HEK293 (cell line): ENCODE results near the gene ZCCHC3.

Experiments
- CTCF ChIA-PET: fragments of 350-600 bp; formaldehyde crosslinking; extraction: SDS; loops from one replicate; lab custom pipeline; 2021; ENCODE audit warnings: antibody characterized with exemption; lab: Yijun Ruan, JAX
- POLR2A ChIA-PET: fragments of 300-600 bp; formaldehyde crosslinking; extraction: SDS; loops from one replicate; lab custom pipeline; 2020; ENCODE audit warnings: antibody characterized with exemption, inconsistent platforms; lab: Yijun Ruan, JAX
- H3K27ac ChIP-seq: fragments of 200-500 bp; sonication (Bioruptor generic); 2 replicates; pipeline ENCODE4 v1.5.1; 2014; ENCODE audit warnings: low read depth, low read length, control low read depth, inconsistent platforms; ENCODE audit errors: extremely low read depth
- H3K36me3 ChIP-seq, 2 experiments: fragments of 200-500 bp in 1 of 2; sonication (Bioruptor generic) in 1 of 2; 1 replicate in 1 of 2; 2 replicates in 1 of 2; pipeline ENCODE4 v1.5.1; 2014 to 2017; ENCODE audit warnings: inconsistent platforms in 2 of 2, low read length in 2 of 2; ENCODE audit not compliant: control insufficient read depth in 2 of 2, insufficient read depth in 1 of 2
- H3K4me1 ChIP-seq: fragments of 200-500 bp; sonication (Bioruptor generic); 2 replicates; pipeline ENCODE4 v1.5.1; 2014; ENCODE audit warnings: mild to moderate bottlenecking, low read length, inconsistent platforms; ENCODE audit not compliant: control insufficient read depth, insufficient read depth
- H3K4me3 ChIP-seq: 2 replicates; pipeline ENCODE4 v1.5.1; 2011; ENCODE audit warnings: low read depth, mild to moderate bottlenecking, control low read depth, low read length, moderate library complexity
- H3K9me3 ChIP-seq: fragments of 200-500 bp; sonication (Bioruptor generic); 2 replicates; pipeline ENCODE4 v1.5.1; 2014; ENCODE audit warnings: low read depth, low read length, inconsistent platforms; ENCODE audit not compliant: control insufficient read depth, insufficient read depth
- HOXD13 ChIP-seq: sonication (generic); formaldehyde crosslinking; IDR thresholded peaks from 2 replicates; pipeline ENCODE4 v1.8.0; 2022; ENCODE audit warnings: missing genetic modification reagents, borderline replicate concordance
- KLF7 ChIP-seq: fragments of 450-650 bp; formaldehyde crosslinking; IDR thresholded peaks from 2 replicates; pipeline ENCODE4 v1.5.1; 2016; ENCODE audit warnings: missing biosample characterization, missing genetic modification characterization, borderline replicate concordance
- TRIM28 ChIP-seq: IDR thresholded peaks from 2 replicates; pipeline ENCODE4 v1.6.1; 2011; ENCODE audit warnings: low read length, control low read depth, borderline replicate concordance
- WT1 ChIP-seq: fragments of 450-650 bp; formaldehyde crosslinking; IDR thresholded peaks from 2 replicates; pipeline ENCODE4 v1.5.1; 2016; ENCODE audit warnings: missing biosample characterization, missing genetic modification characterization
- ZBTB10 ChIP-seq: fragments of 450-650 bp; formaldehyde crosslinking; IDR thresholded peaks from 2 replicates; pipeline ENCODE4 v1.5.1; 2016; ENCODE audit warnings: missing biosample characterization, missing genetic modification characterization
- ZBTB21 ChIP-seq: fragments of 450-650 bp; formaldehyde crosslinking; IDR thresholded peaks from 2 replicates; pipeline ENCODE4 v1.5.1; 2017; ENCODE audit warnings: missing biosample characterization, missing genetic modification characterization
- ZNF140 ChIP-seq: fragments of 450-650 bp; formaldehyde crosslinking; IDR thresholded peaks from 2 replicates; pipeline ENCODE4 v1.5.1; 2016; ENCODE audit warnings: missing biosample characterization, missing genetic modification characterization
- ZNF148 ChIP-seq: fragments of 450-650 bp; formaldehyde crosslinking; IDR thresholded peaks from 2 replicates; pipeline ENCODE4 v1.5.0; 2017; ENCODE audit warnings: missing biosample characterization, missing genetic modification characterization, borderline replicate concordance
- ZNF214 ChIP-seq: fragments of 450-650 bp; formaldehyde crosslinking; IDR thresholded peaks from 2 replicates; pipeline ENCODE4 v1.5.1; 2017; ENCODE audit warnings: missing biosample characterization, mild to moderate bottlenecking, missing genetic modification characterization, borderline replicate concordance
- ZNF335 ChIP-seq: fragments of 450-650 bp; formaldehyde crosslinking; conservative IDR thresholded peaks from 2 replicates; pipeline ENCODE4 v1.5.1; 2016; ENCODE audit warnings: missing biosample characterization, missing genetic modification characterization
- ZNF513 ChIP-seq: fragments of 450-650 bp; IDR thresholded peaks from 2 replicates; pipeline ENCODE4 v1.5.1; 2018; ENCODE audit warnings: missing biosample characterization, missing genetic modification characterization
- ZNF544 ChIP-seq: fragments of 450-650 bp; formaldehyde crosslinking; IDR thresholded peaks from 2 replicates; pipeline ENCODE4 v1.5.0; 2017; ENCODE audit warnings: missing biosample characterization, missing genetic modification characterization
- ZNF600 ChIP-seq: fragments of 450-650 bp; formaldehyde crosslinking; IDR thresholded peaks from 2 replicates; pipeline ENCODE4 v1.5.1; 2016; ENCODE audit warnings: missing biosample characterization, missing genetic modification characterization
- ZNF626 ChIP-seq: fragments of 450-650 bp; sonication (Bioruptor Pico); formaldehyde crosslinking; IDR thresholded peaks from 2 replicates; pipeline ENCODE4 v1.5.1; 2018; ENCODE audit warnings: missing biosample characterization, missing genetic modification characterization, inconsistent platforms
- ZNF654 ChIP-seq: fragments of 450-650 bp; formaldehyde crosslinking; IDR thresholded peaks from 2 replicates; pipeline ENCODE4 v1.5.1; 2016; ENCODE audit warnings: low read depth, missing biosample characterization, missing genetic modification characterization
- ZNF777 ChIP-seq: fragments of 450-650 bp; formaldehyde crosslinking; IDR thresholded peaks from 2 replicates; pipeline ENCODE4 v1.5.1; 2017; ENCODE audit warnings: missing biosample characterization, missing genetic modification characterization, borderline replicate concordance
- TF ChIP-seq, protein P1 (sequence below): sonication (generic); formaldehyde crosslinking; IDR thresholded peaks from 2 replicates; pipeline ENCODE4 v1.8.1; 2022; ENCODE audit warnings: mild to moderate bottlenecking, moderate library complexity, missing genetic modification reagents

ZCCHC3 gene

GRCh38 chr20:347317-347639 is 49.9 kb downstream of the ZCCHC3 start:
- Histone ChIP-seq H3K27ac (peak overlapping the region; percentile 90), H3K4me1 (peaks cover 10% of the 10 kb centered on the region), H3K36me3 (peaks cover 12 to 20% of the 10 kb centered on the region in 2 experiments; a peak in 2 of 3 replicates), H3K4me3 (peak overlapping the region; percentile 50), H3K9me3 (no peaks in the 10 kb centered on the region)
- ChIA-PET POLR2A (interaction anchor here (0.5 to 2.9 kb wide), 26 partner anchors 9 to 392 kb away, joined by 3 to 23 read pairs (median 4); partner anchors contain the start of genes CSNK2A1, RBCK1, SOX12 and TRIB3), CTCF (interaction anchor here (0.6 to 2.9 kb wide), 3 partner anchors 17 to 315 kb away, joined by 3 to 26 read pairs (median 3); partner anchors contain the start of gene SOX12)
- TF ChIP-seq ZNF777 (tag by site-specific recombination) = 0 out of 2 replicates have a peak, but pooled peaks have one; percentile 25
- TF ChIP-seq ZBTB21 = no peak
- TF ChIP-seq ZNF544 (tag by site-specific recombination) = no peak
- TF ChIP-seq WT1 (tag by site-specific recombination) = no peak
- peak; percentile 64 for TF ChIP-seq ZNF335 (tag by site-specific recombination)
- no peak for TF ChIP-seq HOXD13 (CRISPR knock-in tag)
- TF ChIP-seq KLF7 (tag by site-specific recombination) = no peak
- no peak for TF ChIP-seq ZNF600 (tag by site-specific recombination)
- TF ChIP-seq ZNF214 (tag by site-specific recombination) = no peak
- TF ChIP-seq ZNF513 = no peak
- no peak for TF ChIP-seq ZBTB10 (tag by site-specific recombination)
- TF ChIP-seq ZNF654 (tag by site-specific recombination) = no peak
- TF ChIP-seq ZNF140 = no peak
- no peak for TF ChIP-seq TRIM28
- TF ChIP-seq ZNF148 = no peak
- no peak for TF ChIP-seq ZNF626
- TF ChIP-seq, protein P1, sequence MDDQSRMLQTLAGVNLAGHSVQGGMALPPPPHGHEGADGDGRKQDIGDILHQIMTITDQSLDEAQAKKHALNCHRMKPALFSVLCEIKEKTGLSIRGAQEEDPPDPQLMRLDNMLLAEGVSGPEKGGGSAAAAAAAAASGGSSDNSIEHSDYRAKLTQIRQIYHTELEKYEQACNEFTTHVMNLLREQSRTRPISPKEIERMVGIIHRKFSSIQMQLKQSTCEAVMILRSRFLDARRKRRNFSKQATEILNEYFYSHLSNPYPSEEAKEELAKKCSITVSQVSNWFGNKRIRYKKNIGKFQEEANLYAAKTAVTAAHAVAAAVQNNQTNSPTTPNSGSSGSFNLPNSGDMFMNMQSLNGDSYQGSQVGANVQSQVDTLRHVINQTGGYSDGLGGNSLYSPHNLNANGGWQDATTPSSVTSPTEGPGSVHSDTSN (CRISPR knock-in tag) = 0 out of 2 replicates have a peak, but pooled peaks have one; percentile 25
- TF ChIP-seq, all 188 proteins: peak for 3
